ENCODE data around the gene CASP10.
A peak's percentile ranks its signal among the peaks of the same experiment; 100 is the strongest.

CASP10 gene

GRCh38 chr2:201200345-201200744 is 17.4 kb downstream of the CASP10 start:
- no peak for DNase-seq

DNA sequence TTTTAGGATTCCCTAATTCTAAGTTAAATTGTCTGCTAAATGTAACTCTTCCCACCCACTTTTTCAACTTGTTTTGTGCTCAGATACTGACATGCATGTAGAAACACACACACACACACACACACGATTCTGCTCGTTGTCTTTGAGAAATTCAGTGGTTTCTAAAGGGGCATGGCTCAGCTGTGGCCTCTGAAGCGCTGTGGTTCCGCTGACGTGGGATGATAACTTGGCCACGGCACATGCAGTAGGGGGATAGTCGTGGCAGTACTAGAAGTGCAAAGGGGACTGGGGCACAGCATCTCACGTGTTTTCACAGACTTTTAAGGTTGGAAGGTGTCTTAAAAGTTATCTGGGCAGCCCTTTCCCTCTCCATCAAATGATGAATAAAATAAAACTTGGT is 18.4 kb downstream of the CASP10 start:
- DNase-seq = no peak

- DNase-seq = no peak
Observed at GRCh38 chr2:201203916-201204654, 21.1 kb downstream of the CASP10 start.

- no peak for DNase-seq
Observed at GRCh38 chr2:201204655-201205514, 21.9 kb downstream of the CASP10 start.

- DNase-seq = no peak
Observed at GRCh38 chr2:201205515-201205849, 22.5 kb downstream of the CASP10 start.

DNA sequence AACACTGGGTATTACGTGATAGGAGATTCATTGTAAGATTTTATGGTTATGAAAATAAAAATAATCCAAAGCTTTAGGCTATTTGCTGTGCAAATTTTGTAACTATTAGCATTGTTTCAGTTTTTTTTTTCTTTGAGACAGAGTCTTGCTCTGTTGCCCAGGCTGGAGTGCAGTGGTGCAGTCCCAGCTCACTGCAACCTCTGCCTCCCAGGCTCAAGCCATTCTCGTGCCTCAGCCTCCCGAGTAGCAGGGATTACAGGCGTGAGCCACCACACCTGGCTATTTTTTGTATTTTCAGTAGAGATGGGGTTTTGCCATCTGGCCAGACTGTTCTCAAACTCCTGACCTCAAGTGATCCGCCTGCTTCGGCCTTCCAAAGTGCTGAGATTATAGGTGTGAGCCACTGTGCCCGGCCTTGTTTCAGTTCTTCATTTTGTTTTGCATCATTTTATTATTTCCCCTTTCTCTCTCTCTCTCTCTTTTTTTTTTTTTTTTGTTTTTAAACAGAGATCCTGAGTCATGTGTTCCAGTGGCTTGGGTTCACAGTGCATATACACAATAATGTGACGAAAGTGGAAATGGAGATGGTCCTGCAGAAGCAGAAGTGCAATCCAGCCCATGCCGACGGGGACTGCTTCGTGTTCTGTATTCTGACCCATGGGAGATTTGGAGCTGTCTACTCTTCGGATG is 25.8 kb downstream of the CASP10 start:
- no peak for DNase-seq

GRCh38 chr2:201215963-201216362 is 33.0 kb downstream of the CASP10 start:
- DNase-seq = no peak

DNA sequence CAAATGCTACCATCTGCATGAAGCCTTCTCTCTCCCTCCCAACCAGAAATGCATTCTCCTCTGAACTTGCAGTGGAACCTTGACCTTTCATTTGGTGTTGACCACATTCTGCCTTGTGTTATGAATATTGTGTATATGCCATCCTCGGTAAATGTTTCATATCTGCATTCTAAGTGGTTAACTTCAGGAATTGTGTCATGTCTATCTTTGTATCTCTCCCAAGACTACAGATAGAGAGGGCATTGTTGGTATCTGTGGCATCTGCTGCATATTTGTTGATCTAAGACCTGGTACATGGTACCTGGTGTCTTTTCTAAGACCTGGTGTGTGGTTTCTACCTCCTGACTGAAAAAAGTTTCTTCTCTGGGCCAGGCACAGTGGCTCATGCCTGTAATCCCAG is 34.0 kb downstream of the CASP10 start:
- DNase-seq = no peak

DNA sequence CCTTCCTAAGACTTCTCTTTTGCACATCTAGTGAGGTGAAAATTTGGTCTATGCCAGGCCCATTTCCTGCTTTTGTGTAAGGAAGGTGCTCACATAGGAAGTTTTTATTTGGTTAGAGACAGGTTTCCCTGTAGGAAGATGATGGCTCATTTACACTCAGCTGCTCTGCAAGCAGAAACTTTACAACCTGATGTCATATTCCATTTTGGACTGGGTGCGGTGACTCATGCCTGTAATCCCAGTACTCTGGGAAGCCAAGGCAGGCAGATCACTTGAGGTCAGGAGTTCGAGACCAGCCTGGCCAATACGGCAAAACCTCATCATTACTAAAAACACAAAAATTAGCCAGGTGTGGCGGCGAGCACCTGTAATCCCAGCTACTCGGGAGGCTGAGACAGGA is 35.8 kb downstream of the CASP10 start:
- no peak for DNase-seq

DNA sequence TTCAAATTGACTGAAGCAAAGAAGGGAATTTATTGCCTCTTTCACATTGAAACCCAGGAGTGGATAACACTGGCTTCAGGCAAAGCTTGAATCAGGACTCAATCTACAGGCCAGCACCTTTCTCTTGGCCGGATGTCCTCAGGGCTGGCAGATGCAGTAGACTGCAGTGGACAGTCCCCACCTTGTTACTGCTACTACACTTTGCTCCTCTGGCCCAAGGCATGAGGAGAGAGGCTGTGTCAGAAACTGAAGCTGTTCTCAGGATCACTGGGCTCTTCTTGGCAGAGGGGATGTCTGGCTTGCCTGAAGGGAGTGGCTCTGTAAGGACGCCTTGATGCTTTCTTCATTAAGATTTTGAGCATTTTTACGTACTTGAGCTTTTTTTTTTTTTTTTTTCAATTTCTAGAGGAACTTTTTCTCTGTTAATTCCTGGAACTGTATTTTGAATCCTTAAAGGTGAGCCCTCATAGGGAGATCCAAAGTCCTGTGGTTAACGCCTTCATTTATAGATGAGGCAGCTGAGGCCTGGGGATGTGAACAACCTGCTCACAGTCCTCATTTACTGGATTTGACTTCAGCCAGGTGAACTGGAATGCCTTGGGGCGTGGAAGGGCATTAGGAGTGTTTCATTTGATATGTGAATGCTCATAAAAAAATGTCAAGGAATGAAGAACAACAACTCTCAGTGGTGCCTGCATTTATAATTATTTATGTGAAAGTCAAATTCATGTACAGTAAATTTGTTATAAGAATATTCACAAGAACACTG is 36.6 kb downstream of the CASP10 start:
- no peak for DNase-seq

GRCh38 chr2:201220102-201220570 is 37.2 kb downstream of the CASP10 start:
- DNase-seq = no peak

DNA sequence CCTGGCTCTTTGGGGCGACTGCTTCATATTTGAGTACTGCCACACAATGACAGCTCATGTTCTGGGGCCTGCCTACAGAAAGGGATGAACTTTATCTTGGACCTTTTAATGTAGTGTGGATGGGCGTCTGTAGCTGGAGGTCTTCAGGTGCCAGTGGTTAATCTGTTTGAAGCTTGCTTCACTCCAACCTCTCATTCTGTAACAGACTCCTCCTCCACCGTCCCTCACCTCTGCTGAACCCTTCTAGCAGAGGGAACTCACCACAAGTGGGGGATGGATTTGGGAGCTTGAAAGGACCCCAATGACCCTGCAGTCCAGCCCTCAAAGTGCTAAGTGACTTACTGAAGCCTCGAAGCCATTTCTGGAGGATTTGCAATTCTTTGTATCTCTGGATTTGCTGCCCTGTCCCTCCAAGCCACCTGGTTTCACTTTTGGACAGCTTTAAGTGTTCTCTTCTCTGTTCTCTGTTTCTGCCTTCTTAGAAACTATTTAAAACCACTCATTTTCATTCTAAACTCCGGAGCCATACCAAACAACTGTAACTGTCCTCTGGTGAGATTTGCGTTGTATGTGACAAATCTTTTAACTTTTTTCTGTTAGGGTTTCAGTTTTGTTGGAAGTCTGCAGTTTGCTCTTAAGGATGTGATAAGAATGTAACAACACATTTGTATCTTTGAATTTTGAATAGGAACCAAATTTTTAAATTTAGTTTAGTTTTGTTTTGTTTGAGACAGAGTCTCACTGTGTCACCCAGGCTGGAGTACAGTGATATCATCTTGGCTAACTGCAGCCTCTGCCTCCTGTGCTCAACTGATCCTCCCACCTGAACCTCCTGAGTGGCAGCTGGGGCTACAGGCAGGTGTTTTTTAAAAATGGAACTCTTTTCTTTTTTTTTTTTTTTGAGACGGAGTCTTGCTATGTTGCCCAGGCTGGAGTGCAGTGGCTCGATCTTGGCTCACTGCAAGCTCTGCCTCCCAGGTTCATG is 40.4 kb downstream of the CASP10 start:
- DNase-seq = no peak

- DNase-seq = no peak
Observed at GRCh38 chr2:201228271-201228911, 45.5 kb downstream of the CASP10 start.

DNA sequence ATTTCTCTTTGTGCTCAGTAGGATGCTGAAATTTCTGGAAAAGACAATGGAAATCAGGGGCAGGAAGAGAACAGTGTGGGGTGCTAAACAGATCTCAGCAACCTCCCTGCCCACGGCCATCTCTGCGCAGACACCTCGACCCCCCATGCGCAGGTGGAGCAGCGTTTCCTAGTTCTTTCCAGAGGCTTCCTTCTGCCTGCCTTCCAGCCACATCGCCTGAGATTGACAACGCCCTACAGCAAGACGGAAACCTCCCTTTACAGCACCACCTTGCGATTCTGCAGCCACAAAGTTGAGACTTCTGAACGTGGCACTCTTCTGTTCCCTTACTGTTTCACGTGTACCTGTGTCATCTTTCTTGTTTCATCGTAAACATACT is 46.0 kb downstream of the CASP10 start:
- DNase-seq = no peak

GRCh38 chr2:201231781-201232466 is 49.0 kb downstream of the CASP10 start:
- DNase-seq = peak; percentile 34 to 61

GRCh38 chr2:201232467-201232815 is 49.5 kb downstream of the CASP10 start:
- DNase-seq = no peak

DNA sequence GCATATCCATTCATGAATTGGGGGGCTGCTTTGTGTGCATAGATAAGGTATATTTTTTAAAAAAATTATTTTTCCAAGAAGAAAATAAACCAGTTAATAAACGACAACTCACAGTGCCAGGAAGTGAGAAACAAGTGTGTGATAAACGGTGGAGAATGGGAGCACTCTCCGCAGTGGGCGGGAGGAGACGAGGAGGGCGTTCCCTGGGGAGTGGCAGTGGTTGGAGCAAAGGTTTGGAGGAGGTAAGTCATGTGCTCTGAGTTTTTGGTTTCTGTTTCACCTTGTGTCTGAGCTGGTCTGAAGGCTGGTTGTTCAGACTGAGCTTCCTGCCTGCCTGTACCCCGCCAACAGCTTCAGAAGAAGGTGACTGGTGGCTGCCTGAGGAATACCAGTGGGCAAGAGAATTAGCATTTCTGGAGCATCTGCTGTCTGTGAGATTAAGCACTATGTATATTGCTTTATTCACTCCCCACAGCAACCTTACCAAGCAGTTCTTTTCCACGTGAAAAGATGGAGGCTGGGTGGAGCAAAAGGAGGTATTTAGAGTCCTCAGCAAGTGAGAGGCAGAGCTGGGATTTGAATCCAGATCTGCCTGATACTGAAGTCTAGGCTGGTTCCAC is 50.4 kb downstream of the CASP10 start:
- no peak for DNase-seq

DNA sequence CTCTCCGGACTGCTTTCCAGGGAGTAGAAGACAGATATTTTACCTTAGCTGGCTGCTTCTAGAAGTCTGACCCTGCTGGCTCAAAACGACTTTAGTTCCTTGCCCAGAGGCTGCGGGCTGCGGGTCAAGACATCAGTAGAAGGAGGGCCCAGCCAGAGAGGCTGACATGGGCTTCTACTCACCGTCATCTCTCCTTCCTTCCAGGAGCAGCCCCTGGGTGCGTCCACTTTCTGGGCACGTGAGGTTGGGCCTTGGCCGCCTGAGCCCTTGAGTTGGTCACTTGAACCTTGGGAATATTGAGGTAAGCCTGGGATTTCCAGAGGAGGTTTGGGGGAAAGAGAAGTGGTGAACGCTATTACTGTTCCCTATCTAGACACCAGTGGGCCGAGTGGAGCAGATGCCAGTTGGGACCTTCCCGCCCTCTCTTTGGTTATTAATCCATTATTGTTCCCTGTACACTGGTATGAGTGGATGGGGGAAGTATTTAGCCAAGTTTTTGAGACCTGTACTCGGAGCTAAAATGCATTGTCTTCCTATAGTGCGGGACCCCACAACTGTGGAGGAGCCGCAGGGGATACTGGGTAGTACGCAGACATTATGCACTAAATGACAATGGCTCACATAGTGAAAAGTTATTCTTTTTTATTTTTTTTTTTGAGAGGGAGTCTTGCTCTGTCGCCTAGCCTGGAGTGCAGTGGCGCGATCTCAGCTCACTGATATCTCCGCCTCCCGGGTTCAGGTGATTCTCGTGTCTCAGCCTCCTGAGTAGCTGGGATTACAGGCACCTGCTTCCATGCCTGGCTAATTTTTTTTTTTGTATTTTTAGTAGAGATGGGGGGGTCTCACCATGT is 51.1 kb downstream of the CASP10 start:
- no peak for DNase-seq

DNA sequence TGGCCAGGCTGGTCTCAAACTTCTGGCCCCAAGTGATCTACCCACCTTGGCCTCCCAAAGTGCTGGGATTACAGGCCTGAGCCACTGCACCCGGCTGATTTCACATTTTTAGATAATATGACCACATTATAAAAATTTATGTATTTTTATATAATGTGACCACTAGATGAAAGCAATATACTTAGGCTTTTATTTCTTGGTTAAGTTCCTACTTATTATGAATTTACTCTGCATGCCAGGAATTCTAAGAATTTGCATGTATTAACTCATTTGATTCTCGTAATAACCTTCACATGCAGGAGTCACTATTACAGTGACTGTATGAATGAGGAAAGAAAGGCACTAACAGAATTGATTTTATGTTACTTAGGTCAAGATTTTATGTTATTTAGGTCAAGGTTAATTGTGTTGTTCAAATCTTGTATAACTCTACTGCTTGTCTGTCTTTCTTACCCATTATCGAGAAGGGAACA is 51.8 kb downstream of the CASP10 start:
- DNase-seq = no peak
